OCI-LY3 (cell line): Measurements from ENCODE around the gene DIPK1B.

Source experiments
- EZH2phosphoT487 ChIP-seq: fragments of 200-600 bp; shearing (Covaris generic); IDR thresholded peaks from 2 replicates; pipeline ENCODE4 v1.6.1; 2018; ENCODE audit warnings: antibody characterized with exemption, mixed run types, low read depth
- TF ChIP-seq, protein P1 (sequence below): fragments of 200-600, 300-600 bp; sonication (generic); IDR thresholded peaks from 2 replicates; pipeline ENCODE4 v1.5.1; 2014; ENCODE audit warnings: antibody characterized with exemption, low read length, low read depth

DNA sequence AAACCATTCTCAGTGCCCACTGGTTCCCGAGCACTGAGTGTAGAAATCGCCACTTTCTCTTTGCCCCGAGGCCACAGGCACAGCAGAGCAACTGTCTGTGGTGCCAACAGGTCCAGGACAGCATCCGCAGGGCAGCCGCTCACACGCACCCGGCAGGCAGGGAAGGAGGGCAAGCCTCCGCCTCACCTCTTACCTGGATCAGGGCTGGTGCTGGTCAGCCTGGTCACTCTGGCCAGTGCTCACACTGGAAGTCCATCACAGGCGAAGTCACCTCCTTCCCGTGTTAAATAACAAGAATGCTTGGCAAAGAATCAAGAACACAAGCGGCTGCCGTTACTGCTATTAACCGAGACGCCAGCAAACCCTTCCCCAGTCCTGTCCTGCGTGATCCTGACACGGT, 13.7 kb downstream of the DIPK1B start:
- TF ChIP-seq, protein P1, sequence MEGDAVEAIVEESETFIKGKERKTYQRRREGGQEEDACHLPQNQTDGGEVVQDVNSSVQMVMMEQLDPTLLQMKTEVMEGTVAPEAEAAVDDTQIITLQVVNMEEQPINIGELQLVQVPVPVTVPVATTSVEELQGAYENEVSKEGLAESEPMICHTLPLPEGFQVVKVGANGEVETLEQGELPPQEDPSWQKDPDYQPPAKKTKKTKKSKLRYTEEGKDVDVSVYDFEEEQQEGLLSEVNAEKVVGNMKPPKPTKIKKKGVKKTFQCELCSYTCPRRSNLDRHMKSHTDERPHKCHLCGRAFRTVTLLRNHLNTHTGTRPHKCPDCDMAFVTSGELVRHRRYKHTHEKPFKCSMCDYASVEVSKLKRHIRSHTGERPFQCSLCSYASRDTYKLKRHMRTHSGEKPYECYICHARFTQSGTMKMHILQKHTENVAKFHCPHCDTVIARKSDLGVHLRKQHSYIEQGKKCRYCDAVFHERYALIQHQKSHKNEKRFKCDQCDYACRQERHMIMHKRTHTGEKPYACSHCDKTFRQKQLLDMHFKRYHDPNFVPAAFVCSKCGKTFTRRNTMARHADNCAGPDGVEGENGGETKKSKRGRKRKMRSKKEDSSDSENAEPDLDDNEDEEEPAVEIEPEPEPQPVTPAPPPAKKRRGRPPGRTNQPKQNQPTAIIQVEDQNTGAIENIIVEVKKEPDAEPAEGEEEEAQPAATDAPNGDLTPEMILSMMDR, result no peak
- no peak for TF ChIP-seq EZH2phosphoT487
